Lower lobe of right lung (tissue), 2 donors: Measurements from ENCODE around the gene PPP3R2. TPM values are rescaled to one million over a fixed set of nuclear protein-coding genes. Genes with fewer than 3 reads are reported as not detected.
"Not testable (repeated sequence)": the region's sequence is repeated elsewhere in the genome, so short reads cannot be mapped to it uniquely, and the experiment has no call there.

Source experiments
- ATAC-seq, 2 donors: fragments of 200-7000 bp; cut with Tn5 transposase; one replicate each; pipeline ENCODE4 v1.9.1; 2020 to 2022; ENCODE audit warnings: mild to moderate bottlenecking in 2 of 2, moderate library complexity in 2 of 2
- DNase-seq: peaks from one replicate; pipeline ENCODE4 v3.0.0-alpha.2; 2020
- H3K27ac ChIP-seq: fragments of 200-600 bp; one replicate; pipeline ENCODE4 v1.8.0; 2022
- H3K27me3 ChIP-seq: fragments of 200-600 bp; one replicate; pipeline ENCODE4 v1.8.0; 2022; ENCODE audit warnings: low read depth
- H3K36me3 ChIP-seq: fragments of 200-600 bp; one replicate; pipeline ENCODE4 v1.8.0; 2022; ENCODE audit warnings: mild to moderate bottlenecking
- H3K4me1 ChIP-seq: fragments of 200-600 bp; one replicate; pipeline ENCODE4 v1.8.0; 2022
- H3K4me3 ChIP-seq: fragments of 200-600 bp; one replicate; pipeline ENCODE4 v1.8.0; 2022; ENCODE audit warnings: mild to moderate bottlenecking
- H3K9me3 ChIP-seq: fragments of 200-600 bp; one replicate; pipeline ENCODE4 v1.8.0; 2022
- intact Hi-C: fragments of 100-400 bp; cut with DNase I; formaldehyde crosslinking; loops from one replicate; pipeline ENCODE4 v1.11.0; 2022
- total RNA-seq: library from RNA; stranded (reverse); fragmentation: NEBNext Ultra II Directional; extraction: Animal tissue kit (Norgen Biotek cat#: 25700); gene quantifications from one replicate; pipeline ENCODE4 v1.2.1, GENCODE V29; 2021
- TF ChIP-seq, protein P1 (sequence below): fragments of 200-600 bp; IDR thresholded peaks from one replicate; pipeline ENCODE4 v1.8.0; 2022; ENCODE audit warnings: antibody characterized with exemption, mild to moderate bottlenecking
- donor health status: DM: no; HTN: yes; CAD: no; lungs with severe emphysema.

Gene PPP3R2
- total RNA-seq, 1 donor from 2014 or later = not detected

- Histone ChIP-seq H3K4me3 (no peak overlapping the region), H3K4me1 (no peaks in the 10 kb centered on the region), H3K27ac (no peak overlapping the region), H3K9me3 (no peaks in the 10 kb centered on the region), H3K36me3 (no peaks in the 10 kb centered on the region), H3K27me3 (no peaks in the 10 kb centered on the region)
- DNase-seq = no peak
- intact Hi-C loops = no loop called here
- peak; percentile 41 to 53 for ATAC-seq
- TF ChIP-seq, protein P1, sequence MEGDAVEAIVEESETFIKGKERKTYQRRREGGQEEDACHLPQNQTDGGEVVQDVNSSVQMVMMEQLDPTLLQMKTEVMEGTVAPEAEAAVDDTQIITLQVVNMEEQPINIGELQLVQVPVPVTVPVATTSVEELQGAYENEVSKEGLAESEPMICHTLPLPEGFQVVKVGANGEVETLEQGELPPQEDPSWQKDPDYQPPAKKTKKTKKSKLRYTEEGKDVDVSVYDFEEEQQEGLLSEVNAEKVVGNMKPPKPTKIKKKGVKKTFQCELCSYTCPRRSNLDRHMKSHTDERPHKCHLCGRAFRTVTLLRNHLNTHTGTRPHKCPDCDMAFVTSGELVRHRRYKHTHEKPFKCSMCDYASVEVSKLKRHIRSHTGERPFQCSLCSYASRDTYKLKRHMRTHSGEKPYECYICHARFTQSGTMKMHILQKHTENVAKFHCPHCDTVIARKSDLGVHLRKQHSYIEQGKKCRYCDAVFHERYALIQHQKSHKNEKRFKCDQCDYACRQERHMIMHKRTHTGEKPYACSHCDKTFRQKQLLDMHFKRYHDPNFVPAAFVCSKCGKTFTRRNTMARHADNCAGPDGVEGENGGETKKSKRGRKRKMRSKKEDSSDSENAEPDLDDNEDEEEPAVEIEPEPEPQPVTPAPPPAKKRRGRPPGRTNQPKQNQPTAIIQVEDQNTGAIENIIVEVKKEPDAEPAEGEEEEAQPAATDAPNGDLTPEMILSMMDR = peak; percentile 57
Observed at GRCh38 chr9:101601904-101602765, 7.4 kb upstream of the PPP3R2 start.

- DNase-seq = no peak
- TF ChIP-seq, protein P1 = no peak
- intact Hi-C loops = no loop called here
Observed at GRCh38 chr9:101593345-101593744, 1.4 kb downstream of the PPP3R2 start.

GRCh38 chr9:101592788-101593187 lies 2.0 kb downstream of the PPP3R2 start:
- H3K9me3 ChIP-seq = no peaks in the 10 kb centered on the region
- no peak for ATAC-seq

More at GRCh38 chr9:101593345-101593744, 1.4 kb downstream of the PPP3R2 start:
- H3K27me3 ChIP-seq = no peaks in the 10 kb centered on the region
- H3K36me3 ChIP-seq = no peaks in the 10 kb centered on the region
- no peaks in the 10 kb centered on the region for H3K9me3 ChIP-seq
- no peak overlapping the region for H3K4me3 ChIP-seq
- no peak for ATAC-seq
- H3K27ac ChIP-seq = no peak overlapping the region
- no peaks in the 10 kb centered on the region for H3K4me1 ChIP-seq

GRCh38 chr9:101591787-101592446 lies 2.9 kb downstream of the PPP3R2 start:
- Histone ChIP-seq H3K36me3 (no peaks in the 10 kb centered on the region), H3K4me1 (no peaks in the 10 kb centered on the region), H3K27ac (no peak overlapping the region), H3K9me3 (no peaks in the 10 kb centered on the region), H3K27me3 (no peaks in the 10 kb centered on the region), H3K4me3 (no peak overlapping the region)
- TF ChIP-seq, protein P1 = no peak
- no peak for ATAC-seq
- DNase-seq = no peak
- intact Hi-C loops = no loop called here

More at GRCh38 chr9:101592788-101593187, 2.0 kb downstream of the PPP3R2 start:
- intact Hi-C loops = no loop called here
- Histone ChIP-seq H3K27me3 (no peaks in the 10 kb centered on the region), H3K4me1 (no peaks in the 10 kb centered on the region), H3K4me3 (no peak overlapping the region), H3K36me3 (no peaks in the 10 kb centered on the region), H3K27ac (no peak overlapping the region)
- TF ChIP-seq, protein P1 = no peak
- no peak for DNase-seq

GRCh38 chr9:101590901-101591300 lies 3.9 kb downstream of the PPP3R2 start:
- no peak for ATAC-seq
- H3K27ac ChIP-seq = no peak overlapping the region
- no peaks in the 10 kb centered on the region for H3K9me3 ChIP-seq
- no peaks in the 10 kb centered on the region for H3K36me3 ChIP-seq
- intact Hi-C loops = no loop called here
- DNase-seq = no peak
- H3K4me1 ChIP-seq = no peaks in the 10 kb centered on the region
- TF ChIP-seq, protein P1 = no peak
- no peak overlapping the region for H3K4me3 ChIP-seq
- H3K27me3 ChIP-seq = no peaks in the 10 kb centered on the region

GRCh38 chr9:101590074-101590473 lies 4.7 kb downstream of the PPP3R2 start:
- H3K4me1 ChIP-seq, H3K36me3 ChIP-seq, H3K27ac ChIP-seq, H3K9me3 ChIP-seq, H3K27me3 ChIP-seq, intact Hi-C loops, DNase-seq, ATAC-seq, H3K4me3 ChIP-seq: not testable (repeated sequence)
